Measurements from ENCODE around the gene GDPD3.
A peak's percentile ranks its signal among the peaks of the same experiment; 100 is the strongest.
"Not testable (repeated sequence)": the region's sequence is repeated elsewhere in the genome, so short reads cannot be mapped to it uniquely, and the experiment has no call there.

The GDPD3 gene, protein sequence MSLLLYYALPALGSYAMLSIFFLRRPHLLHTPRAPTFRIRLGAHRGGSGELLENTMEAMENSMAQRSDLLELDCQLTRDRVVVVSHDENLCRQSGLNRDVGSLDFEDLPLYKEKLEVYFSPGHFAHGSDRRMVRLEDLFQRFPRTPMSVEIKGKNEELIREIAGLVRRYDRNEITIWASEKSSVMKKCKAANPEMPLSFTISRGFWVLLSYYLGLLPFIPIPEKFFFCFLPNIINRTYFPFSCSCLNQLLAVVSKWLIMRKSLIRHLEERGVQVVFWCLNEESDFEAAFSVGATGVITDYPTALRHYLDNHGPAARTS

DNA sequence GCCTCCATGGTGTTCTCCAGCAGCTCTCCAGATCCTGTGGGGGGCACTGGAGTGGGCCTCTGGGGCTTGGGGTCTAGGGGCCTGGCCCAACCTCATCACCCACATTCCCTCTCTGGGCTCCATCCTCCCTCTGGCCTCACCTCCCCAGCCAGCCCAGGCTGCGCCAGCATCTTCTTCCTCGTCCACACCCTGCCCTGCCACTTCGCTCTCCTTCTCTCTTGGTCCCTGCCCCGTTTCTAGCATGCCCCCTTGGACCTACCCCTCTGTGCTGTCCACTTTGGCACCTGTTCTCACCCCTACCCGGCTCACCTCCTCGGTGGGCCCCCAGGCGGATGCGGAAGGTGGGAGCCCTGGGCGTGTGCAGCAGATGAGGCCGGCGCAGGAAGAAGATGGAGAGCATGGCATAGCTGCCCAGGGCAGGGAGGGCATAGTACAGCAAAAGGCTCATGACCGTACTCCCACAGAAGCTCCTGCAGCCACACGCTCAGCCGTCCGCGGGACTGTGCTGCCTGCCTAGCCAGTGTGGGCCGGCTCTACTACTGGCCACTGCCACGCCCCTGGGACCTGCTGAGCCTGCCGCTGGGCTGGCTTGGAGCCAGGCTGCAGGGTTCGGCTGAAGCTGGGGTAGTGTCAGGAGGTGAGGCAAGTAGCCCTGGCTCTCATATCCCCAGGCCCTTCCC, at the start of gene GDPD3:
TSS of gene GDPD3 (minus strand) at position 507 of the 680 bp plus-strand sequence. CDS start at position 448, 59 bp downstream.
- DNase-seq = no peak

DNA sequence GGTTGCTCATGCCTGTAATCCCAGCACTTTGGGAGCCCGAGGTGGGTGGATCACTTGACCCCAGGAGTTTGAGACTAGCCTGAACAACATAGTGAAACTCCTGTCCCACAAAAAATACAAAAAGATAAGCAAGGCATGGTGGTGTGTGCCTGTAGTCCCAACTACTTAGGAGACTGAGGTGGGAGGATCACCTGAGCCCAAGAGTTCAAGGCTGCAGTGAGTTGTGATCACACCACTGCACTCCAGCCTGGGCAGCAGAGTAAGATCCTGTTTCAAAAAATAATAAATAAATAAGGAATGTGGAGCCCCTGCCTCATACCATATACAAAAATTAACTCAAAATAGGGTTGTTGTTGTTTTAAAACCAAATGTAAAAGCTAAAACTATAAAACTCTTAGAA, 43.9 kb upstream of the GDPD3 start:
- DNase-seq = no peak

DNA sequence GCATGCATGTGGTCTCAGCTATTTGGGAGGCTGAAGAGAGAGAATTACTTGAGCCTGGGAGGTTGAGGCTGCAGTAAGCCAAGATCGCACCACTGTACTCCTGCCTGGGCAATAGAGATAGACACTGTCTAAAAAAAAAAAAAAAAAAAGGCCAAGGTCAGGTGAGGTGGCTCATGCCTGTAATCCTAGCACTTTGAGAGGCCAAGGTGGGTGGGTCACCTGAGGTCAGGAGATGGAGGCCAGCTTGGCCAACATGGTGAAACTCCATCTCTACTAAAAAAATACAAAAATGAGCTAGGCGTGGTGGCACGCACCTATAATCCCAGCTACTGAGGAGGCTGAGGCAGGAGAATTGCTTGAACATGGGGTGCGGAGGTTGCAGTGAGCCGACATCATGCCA, 41.9 kb upstream of the GDPD3 start:
- no peak for DNase-seq

DNA sequence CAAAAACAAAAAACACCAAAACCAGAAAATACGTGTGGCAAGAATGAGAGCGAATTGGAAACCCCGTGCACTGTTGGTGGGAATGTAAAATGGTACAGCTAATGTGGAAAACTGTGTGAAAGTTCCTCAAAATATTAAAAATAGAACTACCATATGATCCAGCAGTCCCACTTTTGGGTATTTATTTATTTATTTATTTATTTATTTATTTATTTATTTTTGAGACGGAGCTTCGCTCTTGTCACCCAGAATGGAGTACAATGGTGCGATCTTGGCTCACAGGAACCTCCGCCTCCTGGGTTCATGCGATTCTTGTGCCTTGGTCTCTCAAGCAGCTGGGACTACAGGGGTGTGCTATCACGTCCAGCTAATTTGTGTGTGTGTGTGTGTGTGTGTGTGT, 39.2 kb upstream of the GDPD3 start:
- no peak for DNase-seq

DNA sequence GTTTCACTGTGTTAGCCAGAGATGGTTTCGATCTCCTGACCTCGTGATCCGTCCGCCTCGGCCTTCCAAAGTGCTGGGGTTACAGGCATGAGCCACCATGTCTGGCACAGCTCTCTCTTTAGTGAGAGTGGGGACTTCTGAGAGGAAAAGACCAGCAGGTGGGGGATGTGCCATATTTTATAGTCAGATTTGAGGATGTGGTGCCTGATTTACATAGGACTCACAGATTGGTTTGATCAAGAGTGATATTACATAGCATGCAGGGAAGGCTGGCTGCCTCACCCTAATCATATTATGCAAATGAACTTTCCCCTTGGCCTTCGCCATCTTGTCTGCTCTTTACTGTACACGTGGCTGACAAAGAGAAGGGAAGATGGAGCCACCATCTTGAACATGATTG, 37.8 kb upstream of the GDPD3 start:
- DNase-seq = no peak

DNA sequence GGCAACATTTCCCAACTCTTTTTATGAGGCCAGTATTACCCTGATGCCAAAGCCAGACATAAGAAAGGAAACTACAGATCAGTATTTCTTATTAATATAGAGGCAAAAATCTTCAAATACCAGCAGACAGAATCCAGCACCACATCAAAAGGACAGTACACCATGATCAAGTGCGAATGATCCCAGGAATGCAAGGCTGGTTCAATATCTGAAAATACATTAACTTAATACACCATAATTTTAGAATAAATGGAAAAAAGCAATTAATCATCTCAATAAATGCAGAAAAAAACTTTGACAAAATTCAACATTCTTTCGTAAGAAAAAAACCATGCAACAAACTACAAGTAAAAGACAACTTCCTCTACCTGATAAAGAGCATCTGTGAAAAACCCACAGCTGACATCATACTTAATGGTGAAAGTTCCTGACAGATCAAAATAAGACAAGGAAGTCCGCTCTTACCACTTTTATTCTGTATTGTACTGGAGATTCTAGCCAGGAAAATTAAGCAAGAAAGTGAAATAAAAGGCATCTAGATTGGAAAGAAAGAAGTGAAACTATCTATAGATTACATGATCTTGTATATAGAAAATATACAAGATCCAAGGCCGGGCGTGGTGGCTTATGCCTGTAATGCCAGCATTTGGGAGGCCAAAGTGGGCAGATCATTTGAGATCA, 36.1 kb upstream of the GDPD3 start:
- DNase-seq = peak in 1 of 2 donors; percentile 8

DNA sequence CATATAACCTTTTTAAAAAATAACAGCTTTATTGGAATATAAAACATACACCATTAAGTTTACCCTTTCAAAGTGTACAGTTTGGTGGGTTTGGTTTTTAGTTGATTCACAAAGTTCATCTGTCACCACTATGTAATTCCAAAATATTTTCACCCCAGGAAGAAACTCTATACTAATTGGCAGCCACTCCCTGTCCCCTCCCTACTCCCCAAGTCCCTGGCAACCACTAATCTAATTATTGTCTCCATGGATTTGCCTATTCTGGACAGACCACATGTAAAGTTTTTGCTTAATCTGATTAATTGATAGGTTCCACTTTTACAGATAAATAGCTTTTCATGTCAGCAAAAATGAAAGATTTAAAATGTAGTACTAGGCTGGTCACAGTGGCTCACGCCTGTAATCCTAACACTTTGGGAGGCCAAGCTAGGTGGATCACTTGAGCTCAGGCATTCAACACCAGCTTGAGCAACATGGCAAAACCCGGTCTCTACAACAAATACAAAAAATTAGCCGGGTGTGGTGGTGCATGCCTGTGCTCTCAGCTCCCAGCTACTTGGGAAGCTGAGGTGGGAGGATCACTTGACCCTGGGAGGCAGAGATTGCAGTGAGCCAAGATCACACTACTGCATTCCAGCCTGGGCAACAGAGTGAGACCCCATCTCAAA, 34.6 kb upstream of the GDPD3 start:
- no peak for DNase-seq

DNA sequence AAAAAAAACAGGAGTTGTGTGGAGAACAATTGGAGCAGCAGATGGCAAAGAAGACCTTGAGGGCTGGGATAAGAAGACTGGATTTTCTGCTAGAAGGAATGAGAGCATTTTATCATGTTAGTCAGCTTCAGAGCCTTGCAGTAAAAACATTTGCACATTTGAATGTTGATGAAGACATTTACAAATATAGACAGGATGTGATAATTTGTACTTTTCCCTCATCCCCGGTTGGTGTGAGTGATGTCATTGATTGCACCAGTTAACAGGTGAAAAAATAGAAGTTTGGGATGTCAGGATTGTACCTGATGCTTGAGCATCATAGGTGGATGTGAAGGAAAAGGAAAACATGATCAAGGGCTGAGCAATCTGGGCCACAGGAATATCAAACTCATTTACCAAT, 32.3 kb upstream of the GDPD3 start:
- DNase-seq = no peak

DNA sequence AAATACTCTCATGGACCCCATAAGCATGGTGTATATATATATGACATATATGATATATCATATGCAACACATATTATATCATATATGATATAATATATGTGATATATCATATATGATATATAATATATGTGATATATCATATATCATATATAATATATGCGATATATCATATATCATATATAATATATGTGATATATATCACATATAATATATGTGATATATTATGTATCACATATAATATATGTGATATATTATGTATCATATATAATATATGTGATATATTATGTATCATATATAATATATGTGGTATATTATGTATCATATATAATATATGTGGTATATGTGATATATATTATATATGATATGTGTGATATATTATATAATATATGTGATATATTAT, 31.6 kb upstream of the GDPD3 start:
- DNase-seq = no peak

DNA sequence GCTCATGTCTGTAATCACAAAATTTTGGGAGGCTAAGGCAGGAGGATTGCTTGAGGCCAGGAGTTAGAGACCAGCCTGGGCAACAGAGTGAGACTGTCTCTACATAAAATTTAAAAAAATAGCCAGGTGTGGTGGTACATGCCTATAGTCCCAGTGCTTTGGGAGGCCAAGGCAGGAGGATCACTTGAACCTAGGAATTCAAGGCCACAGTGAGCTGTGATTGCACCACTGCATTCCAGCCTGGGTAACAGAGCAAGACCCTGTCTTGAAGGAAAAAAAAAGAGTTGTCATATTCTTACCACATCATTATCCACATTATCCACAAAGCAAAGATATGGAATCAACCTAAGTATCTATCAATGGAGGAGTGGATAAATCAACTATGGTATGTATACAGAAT, 30.7 kb upstream of the GDPD3 start:
- DNase-seq = no peak

DNA sequence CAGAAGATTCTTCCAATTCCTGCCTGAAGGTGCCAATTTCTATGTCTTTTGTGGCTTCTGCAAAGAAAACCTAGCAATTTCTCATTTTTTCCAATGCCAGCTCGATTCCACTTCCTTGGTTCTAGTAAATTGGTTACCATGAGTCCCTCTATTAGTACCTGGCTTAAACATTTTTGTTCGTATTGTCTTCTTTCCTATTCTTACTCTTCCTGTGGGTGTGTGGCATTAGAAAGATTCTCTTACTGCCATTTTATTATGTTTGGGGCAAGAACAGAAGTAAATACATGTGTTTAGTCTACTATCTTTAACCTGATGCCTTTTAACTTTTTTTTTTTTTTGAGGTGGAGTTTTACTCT, 30.0 kb upstream of the GDPD3 start:
- DNase-seq = no peak

DNA sequence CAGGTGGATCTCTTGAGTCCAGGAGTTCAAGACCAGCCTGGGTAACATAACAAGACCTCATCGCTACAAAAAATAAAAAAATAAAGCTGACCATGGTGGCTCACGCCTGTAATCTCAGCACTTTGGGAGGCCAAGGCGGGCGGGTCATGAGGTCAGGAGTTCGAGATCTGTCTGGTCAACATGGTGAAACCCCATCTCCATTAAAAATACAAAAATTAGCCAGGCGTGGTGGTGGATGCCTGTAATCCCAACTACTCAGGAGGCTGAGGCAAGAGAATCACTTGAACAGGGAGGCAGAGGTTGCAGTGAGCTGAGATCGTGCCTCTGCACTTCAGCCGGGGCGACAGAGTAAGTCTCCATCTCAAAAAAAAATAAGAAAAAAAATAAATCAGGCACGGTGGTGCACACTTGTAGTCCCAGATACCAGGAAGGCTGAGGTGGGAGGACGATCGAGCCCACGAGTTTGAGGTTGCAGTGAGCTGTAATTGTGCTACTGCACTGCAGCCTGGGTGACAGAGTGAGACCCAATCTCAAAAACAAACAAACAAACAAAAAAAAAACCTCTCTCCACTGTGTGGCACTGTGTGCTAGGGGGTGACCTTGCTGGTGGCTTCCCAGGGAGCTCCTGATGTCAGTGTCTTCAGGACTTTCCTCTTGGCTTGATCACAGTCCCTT, 29.5 kb upstream of the GDPD3 start:
- peak; percentile 42 to 52 for DNase-seq

DNA sequence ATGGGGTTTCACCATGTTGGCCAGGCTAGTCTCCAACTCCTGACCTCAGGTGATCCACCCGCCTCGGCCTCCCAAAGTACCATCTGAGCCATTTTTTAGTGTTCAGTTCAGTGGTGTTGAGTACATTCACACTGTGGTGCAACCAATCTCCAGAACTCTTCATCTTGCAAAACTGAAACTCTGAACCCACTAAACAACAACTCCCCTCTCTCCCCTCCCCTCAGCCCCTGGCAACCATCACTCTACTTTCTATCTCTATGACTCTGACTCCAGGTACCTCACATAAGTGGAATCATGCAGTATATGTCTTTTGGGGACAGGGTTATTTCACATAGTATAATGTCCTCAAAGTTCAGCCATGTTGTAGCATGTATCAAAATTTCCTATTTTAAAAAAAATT, 28.4 kb upstream of the GDPD3 start:
- no peak for DNase-seq

DNA sequence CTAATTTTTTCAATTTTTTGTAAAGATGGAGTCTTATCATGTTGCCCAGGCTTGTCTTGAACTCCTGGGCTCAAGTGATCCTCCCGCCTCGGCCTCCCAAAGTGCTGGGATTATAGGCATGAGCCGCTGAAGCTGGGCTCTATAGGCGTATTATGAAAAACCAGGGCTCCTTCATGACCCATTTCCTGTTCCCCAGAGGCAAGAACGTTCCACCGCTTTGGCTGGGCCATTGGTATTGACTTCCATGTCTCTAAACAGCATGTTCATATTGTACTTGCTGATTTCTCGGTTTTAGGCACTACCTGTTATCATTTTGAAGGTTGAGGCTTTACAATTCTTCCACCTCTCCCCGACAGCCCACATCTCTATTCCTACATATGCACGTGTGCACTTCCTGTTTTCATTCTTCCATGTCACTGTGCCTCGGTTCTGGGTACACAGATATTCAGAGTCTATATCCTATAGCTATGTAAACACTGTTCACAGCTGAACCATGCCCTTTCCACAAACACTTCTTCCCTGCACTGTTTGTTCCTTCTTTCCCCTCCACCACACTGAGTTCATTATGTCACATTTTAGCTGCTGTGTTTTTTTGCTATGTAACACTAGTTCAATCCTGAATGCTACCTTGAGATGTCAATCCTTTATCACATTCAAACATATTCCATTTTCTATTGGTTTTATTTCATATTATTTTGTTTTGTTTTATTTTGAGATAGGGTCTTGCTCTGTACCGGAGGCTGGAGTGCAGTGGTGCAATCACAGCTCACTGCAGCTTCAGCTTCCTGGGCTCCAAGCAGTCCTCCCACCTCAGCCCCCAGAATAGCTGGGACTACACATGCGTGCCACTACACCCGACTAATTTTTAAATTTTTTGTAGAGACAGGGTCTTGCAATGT, 26.5 kb upstream of the GDPD3 start:
- DNase-seq = no peak

DNA sequence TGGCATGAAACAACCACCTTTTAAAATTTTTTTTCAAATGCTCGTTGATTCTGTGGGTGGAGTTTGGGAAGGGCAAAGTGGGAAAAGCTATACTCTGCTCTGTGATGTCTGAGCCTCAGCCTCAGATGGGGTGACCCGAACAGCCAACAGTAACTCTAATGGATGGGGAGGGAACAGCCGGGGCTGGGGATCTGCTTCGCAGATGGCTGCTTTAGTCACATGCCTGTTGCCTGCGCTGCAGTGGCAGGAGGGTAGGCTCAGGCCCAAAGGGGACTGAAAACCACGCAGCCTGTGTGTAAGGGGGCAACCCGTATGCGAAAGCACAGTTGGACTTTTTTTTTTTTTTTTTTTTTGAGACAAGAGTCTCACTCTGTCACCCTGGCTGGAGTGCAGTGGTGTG, 24.6 kb upstream of the GDPD3 start:
- no peak for DNase-seq

DNA sequence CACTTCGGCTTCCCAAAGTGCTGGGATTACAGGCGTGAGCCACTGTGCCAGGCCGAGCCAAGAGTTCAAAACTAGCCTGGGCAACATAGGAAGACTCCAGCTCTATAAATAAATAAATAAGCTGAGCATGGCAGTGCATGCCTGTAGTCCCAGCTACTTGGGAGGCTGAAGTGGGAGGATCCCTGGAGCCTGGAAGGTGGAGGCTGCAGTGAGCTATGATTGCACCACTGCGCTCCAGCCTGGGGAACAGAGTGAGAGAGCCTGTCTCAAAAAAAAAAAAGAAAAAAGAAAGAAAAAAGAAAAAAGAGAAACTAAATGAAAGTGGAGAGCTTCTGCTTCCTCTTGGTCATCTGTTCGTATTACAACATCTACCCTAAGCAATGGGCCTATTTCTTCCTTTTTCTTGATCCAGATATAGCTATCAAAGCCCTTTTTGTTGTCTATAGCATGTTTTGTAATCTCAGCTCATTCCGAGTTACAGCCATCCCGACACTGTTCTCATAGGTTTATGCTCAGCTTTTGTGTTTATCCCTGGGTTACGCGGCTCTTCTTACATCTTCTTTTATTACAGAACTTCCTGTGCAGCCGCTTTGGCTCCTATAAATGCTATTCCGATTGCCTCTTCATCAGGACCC, 23.8 kb upstream of the GDPD3 start:
- no peak for DNase-seq

DNA sequence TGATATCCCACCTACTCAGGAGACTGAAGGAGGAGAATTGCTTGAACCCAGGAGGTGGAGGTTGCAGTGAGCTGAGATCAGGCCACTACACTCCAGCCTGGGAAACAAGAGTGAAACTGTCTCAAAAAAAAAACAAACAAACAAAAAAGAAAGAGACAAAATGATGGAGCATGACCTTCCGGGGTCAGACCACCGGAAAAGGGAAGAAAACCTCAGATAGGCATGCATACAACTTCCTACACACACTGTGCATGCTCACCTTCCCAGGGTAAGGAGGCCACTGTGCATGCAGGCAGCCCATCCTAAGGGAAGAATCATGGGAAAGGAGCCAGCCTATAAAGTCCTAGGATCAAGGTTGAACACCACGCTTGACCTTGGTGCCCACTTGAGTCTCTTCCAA, 19.3 kb upstream of the GDPD3 start:
- no peak for DNase-seq

DNA sequence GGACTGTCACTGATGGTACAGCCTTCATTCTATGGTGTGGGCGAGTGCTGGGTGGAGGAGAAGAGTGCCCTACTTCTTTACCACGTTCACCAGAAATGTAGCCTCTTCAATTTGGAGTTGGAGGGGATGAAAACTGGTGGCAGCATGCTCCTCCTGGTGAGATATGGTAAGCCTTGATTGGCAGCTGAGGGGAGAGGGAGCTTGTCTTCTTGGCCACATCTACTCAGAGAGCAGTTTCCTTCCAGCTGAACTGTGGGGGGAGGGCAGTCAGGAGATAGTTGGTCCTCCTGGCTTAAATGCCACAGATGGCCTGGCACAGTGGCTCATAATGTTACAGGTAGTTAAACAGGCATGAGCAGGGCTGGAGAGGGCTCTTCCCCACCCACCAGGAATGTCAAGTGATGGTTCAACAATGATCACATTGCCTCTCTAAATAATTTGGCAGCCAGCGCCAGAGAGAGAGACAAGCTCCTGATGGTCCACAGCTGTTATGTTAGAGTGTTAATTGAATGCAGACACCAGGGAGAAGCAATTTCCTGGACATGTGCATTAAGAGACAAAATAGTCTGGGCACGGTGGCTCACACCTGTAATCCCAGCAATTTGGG, 18.6 kb upstream of the GDPD3 start:
- no peak for DNase-seq

DNA sequence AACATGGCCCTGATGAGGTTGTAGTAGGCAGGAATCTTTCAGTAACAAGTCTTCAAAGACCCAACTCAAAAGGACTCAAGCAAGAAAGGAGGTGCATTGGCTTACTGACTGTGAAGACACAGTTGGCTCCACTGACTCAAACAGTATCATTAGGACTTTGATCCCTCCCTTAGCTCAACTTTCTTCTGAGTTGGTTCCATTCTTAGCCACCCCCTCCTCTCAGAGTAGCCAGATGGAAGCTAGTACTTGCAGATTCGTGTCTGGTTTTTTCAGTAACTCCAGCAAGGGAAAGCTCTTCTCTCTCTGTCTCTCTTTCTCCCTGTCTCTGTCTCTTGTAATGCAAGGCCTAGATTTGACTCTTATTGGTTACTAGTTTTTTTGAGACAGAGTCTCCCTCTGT, 14.7 kb upstream of the GDPD3 start:
- DNase-seq = no peak

DNA sequence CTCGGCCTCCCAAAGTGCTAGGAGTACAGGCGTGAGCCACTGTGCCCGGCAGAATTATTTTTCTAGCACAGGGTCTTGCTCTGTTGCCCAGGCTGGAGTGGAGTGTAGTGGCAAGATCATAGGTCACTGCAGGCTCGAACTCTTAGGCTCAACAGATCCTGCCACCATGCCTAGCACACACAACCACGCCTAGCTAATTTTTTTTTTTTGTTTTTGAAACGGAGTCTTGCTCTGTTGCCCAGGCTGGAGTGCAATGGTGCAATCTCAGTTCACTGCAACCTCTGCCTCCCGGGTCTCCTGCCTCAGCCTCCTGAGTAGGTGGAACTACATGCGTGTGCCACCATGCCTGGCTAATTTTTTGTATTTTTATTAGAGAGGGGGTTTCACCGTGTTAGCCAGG, 12.4 kb upstream of the GDPD3 start:
- DNase-seq = not testable (repeated sequence)

DNA sequence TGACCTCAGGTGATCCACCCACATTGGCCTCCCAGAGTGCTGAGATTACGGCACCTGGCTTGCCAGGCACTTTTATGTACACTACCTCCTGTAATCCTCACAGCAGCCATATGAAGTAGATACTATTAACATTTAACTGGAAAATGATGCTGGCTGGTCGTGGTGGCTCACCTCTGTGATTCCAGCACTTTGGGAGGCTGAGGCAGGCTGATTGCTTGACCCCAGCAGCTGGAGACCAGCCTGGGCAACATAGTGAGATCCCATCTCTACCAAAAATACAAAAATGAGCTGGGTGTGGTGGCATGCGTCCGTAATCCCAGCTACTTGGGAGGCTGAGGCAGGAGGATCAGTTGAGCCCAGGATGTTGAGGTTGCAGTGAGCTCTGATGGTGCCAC, 11.6 kb upstream of the GDPD3 start:
- no peak for DNase-seq

Data from CD4-positive, alpha-beta T cell treated with Interleukin-4 for 1 hour (primary cell).